Measurements from ENCODE around the gene OR1E2.

OR1E2 gene, protein sequence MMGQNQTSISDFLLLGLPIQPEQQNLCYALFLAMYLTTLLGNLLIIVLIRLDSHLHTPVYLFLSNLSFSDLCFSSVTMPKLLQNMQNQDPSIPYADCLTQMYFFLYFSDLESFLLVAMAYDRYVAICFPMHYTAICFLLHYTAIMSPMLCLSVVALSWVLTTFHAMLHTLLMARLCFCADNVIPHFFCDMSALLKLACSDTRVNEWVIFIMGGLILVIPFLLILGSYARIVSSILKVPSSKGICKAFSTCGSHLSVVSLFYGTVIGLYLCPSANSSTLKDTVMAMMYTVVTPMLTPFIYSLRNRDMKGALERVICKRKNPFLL

DNA sequence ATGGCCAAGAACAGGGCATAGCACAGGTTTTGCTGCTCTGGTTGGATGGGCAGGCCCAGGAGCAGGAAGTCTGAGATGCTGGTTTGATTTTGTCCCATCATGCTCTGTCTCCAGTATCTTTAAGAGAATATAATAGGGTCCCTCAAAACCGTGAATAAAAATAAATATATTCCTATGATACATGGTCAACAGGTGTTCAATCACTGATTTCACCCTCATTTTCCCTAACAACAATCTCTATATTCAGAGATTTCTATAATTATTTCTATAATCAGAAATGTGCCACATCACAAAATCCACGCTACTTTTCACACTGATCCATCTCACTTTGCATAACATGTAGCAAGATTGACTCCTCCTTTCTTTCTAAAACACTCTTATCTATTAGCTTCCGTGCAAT is at the start of gene OR1E2:
OR1E2 (minus strand) TSS at position 101 of the 400 bp plus-strand sequence; CDS start at position 101, 0 bp downstream.
- in situ Hi-C loops (cut with MboI; ENCODE audit: low pct_unique_long_range_greater_than_20kb, low sequenced_read_pairs, unreplicated experiment) = no loop called here
- TF ChIP-seq, protein P1, sequence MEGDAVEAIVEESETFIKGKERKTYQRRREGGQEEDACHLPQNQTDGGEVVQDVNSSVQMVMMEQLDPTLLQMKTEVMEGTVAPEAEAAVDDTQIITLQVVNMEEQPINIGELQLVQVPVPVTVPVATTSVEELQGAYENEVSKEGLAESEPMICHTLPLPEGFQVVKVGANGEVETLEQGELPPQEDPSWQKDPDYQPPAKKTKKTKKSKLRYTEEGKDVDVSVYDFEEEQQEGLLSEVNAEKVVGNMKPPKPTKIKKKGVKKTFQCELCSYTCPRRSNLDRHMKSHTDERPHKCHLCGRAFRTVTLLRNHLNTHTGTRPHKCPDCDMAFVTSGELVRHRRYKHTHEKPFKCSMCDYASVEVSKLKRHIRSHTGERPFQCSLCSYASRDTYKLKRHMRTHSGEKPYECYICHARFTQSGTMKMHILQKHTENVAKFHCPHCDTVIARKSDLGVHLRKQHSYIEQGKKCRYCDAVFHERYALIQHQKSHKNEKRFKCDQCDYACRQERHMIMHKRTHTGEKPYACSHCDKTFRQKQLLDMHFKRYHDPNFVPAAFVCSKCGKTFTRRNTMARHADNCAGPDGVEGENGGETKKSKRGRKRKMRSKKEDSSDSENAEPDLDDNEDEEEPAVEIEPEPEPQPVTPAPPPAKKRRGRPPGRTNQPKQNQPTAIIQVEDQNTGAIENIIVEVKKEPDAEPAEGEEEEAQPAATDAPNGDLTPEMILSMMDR (IDR thresholded peaks at IDR 0.05; ENCODE audit: extremely low read depth, insufficient read depth, missing control alignments) = no peak
- no peak for DNase-seq (ENCODE audit: low spot score)

DNA sequence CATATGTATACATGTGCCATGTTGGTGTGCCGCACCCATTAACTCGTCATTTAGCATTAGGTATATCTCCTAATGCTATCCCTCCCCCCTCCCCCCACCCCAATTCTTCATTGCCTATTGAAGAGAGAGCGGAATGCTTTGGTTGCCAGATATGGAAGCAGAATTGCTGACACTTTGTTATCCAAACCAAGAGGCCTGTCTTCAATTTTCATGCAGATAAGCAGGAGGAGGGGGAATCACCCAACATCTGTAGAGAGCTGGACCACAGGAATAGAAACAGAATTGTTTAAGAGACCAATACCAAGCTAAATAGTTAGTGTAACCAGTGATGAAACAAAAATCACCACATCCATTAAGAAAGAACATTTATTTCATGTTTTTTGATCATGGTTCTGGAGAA is 49.2 kb upstream of the OR1E2 start:
- in situ Hi-C loops (cut with MboI; ENCODE audit: low pct_unique_long_range_greater_than_20kb, low sequenced_read_pairs, unreplicated experiment) = loop anchor here (25.0 kb wide), 1 partner anchor 104 kb away; no protein-coding TSS in a partner anchor
- TF ChIP-seq, protein P1 (IDR thresholded peaks at IDR 0.05; ENCODE audit: extremely low read depth, insufficient read depth, missing control alignments) = no peak

DNA sequence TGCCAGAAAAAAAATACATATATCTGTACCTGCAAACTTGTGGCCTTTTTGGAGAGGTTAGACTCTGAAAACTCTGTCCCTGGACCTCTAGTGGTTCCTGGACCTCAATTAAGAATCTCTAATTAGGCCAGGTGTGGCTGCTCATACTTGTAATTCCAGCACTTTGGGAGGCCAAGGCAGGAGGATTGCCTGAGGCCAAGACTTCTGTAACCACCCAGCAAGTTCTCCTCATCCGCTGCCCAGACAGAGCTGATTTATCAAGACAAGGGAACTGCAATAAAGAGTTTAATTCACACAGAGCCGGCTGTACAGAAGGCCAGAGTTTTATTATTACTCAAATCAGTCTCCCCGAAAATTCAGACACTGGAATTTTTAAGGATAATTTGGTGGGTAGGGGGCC is 46.3 kb upstream of the OR1E2 start:
- TF ChIP-seq, protein P1 (IDR thresholded peaks at IDR 0.05; ENCODE audit: extremely low read depth, insufficient read depth, missing control alignments) = no peak
- in situ Hi-C loops (cut with MboI; ENCODE audit: low pct_unique_long_range_greater_than_20kb, low sequenced_read_pairs, unreplicated experiment) = loop anchor here (25.0 kb wide), 1 partner anchor 107 kb away; no protein-coding TSS in a partner anchor
- DNase-seq (ENCODE audit: low spot score) = no peak

More for the DNA sequence above, 49.2 kb upstream of the OR1E2 start:
- DNase-seq (ENCODE audit: low spot score) = no peak

DNA sequence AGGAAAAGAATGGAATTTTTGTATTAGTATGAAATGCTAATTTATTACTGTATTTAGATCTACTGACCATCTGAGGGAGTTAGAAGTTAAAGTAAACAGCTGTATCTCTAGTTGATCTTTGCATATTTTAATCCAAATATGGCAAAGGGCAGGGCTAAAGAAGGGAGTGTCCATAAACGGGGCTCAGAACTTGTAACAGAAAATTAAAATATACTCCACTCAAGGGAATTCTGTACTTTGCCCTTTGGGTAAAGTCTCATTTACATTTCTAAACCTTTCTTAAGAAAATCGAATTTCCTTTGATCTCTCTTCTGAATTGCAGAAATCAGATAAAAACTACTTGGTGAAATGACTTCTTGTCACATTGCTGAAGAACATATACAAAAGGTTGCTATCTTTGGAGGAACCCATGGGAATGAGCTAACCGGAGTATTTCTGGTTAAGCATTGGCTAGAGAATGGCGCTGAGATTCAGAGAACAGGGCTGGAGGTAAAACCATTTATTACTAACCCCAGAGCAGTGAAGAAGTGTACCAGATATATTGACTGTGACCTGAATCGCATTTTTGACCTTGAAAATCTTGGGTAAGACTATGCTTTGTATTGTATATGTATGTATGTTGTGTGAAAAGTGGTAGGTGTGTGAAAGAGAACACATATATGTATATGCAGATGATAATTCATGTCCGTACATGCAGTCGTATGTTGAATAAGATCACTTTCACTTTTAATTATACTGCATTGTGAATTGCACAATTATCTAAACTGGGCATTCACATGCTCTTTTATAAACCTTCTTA is 42.4 kb upstream of the OR1E2 start, which contains the start of gene ASPA:
ASPA (plus strand) TSS at position 186 of the 799 bp plus-strand sequence; CDS start at position 349, 163 bp downstream.
- TF ChIP-seq, protein P1 (IDR thresholded peaks at IDR 0.05; ENCODE audit: extremely low read depth, insufficient read depth, missing control alignments) = no peak
- in situ Hi-C loops (cut with MboI; ENCODE audit: low pct_unique_long_range_greater_than_20kb, low sequenced_read_pairs, unreplicated experiment) = loop anchor here (25.0 kb wide), 1 partner anchor 111 kb away; no protein-coding TSS in a partner anchor
- DNase-seq (ENCODE audit: low spot score) = no peak

DNA sequence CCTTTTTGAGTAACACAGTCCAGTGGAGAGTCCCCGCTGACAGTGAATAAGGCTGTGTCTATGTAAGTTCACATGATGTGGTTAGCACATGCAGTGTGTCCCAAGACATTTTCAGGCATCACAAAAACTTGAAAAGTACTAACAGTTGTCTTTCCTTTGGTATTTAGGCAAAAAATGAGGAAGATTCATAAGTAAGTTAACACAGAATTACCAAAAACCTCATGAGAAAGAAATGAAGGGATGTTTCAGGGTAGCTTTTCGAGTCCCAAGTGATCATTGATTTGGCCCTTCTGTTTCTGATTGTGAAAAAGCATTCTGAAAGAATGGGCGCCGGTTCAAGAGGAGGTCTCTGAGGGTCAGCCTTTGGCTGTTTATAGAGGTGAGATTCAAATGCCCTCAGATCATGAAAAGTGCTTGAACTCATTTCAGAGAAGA is 41.6 kb upstream of the OR1E2 start:
- no peak for DNase-seq (ENCODE audit: low spot score)
- TF ChIP-seq, protein P1 (IDR thresholded peaks at IDR 0.05; ENCODE audit: extremely low read depth, insufficient read depth, missing control alignments) = no peak
- in situ Hi-C loops (cut with MboI; ENCODE audit: low pct_unique_long_range_greater_than_20kb, low sequenced_read_pairs, unreplicated experiment) = loop anchor here (25.0 kb wide), 1 partner anchor 112 kb away; no protein-coding TSS in a partner anchor

DNA sequence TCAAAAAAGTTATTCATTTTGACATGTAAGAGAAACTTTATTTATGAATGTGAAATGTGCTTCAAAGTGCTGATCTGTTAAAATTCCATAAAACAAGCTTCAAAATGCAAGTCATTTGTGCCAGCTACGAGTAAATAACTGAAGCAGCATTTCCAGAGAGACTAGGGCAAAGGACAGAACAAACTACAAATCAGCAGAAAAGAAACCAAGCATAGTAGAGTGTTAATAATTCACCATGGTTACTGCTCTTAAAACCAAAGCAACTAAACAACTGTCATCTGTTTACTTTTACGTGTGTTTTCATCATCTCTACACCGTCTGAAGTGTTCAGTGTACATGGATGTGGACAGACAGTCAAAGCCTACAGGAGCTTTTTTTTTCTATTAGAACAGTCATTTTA is 40.6 kb upstream of the OR1E2 start:
- TF ChIP-seq, protein P1 (IDR thresholded peaks at IDR 0.05; ENCODE audit: extremely low read depth, insufficient read depth, missing control alignments) = no peak
- in situ Hi-C loops (cut with MboI; ENCODE audit: low pct_unique_long_range_greater_than_20kb, low sequenced_read_pairs, unreplicated experiment) = no loop called here
- DNase-seq (ENCODE audit: low spot score) = no peak

Measured in GM13977 (cell line).